Gastroesophageal sphincter (tissue), 4 donors: ENCODE results near the gene FGR. TPM values are rescaled to one million over a fixed set of nuclear protein-coding genes. Genes with fewer than 3 reads are reported as not detected.
A peak's percentile ranks its signal among the peaks of the same experiment; 100 is the strongest.

Experiments used
- ATAC-seq: fragments of 150-250 bp; one replicate; pipeline ENCODE4 v1.9.1; 2016; ENCODE audit warnings: mild to moderate bottlenecking, moderate library complexity
- H3K27ac ChIP-seq, 4 donors: fragments of 200-600 bp; sonication (generic) in 3 of 4; 1 replicate in 3 of 4; 2 replicates in 1 of 4; pipeline ENCODE4 v1.5.1; 2016 to 2019
- H3K27me3 ChIP-seq: fragments of 200-600 bp; sonication (generic); one replicate; pipeline ENCODE4 v1.5.1; 2019
- H3K36me3 ChIP-seq, 2 donors: fragments of 200-600 bp; sonication (generic); one replicate each; pipeline ENCODE4 v1.5.1; 2019; ENCODE audit warnings: control low read depth in 1 of 2
- H3K4me1 ChIP-seq, 3 donors: fragments of 200-600 bp; sonication (generic); 1 replicate in 2 of 3; 2 replicates in 1 of 3; pipeline ENCODE4 v1.5.1; 2016 to 2019; ENCODE audit warnings: control low read depth in 2 of 3
- H3K4me3 ChIP-seq, 2 donors: fragments of 200-600 bp; sonication (generic); one replicate each; pipeline ENCODE4 v1.5.1; 2019; ENCODE audit warnings: mild to moderate bottlenecking in 1 of 2, moderate library complexity in 1 of 2
- H3K9me3 ChIP-seq, 3 donors: fragments of 200-600 bp; sonication (generic); one replicate each; pipeline ENCODE4 v1.5.1; 2017 to 2019; ENCODE audit warnings: control low read depth in 2 of 3
- EP300 ChIP-seq: sonication (generic); formaldehyde crosslinking; IDR thresholded peaks from one replicate; pipeline ENCODE4 v1.6.1; 2017; ENCODE audit warnings: antibody characterized with exemption, mild to moderate bottlenecking
- POLR2A ChIP-seq, 2 donors: fragments of 450-650 bp; IDR thresholded peaks; one replicate each; pipeline ENCODE4 v1.6.1; 2017; ENCODE audit warnings: antibody characterized with exemption in 2 of 2, mild to moderate bottlenecking in 2 of 2, moderate library complexity in 1 of 2
- POLR2AphosphoS5 ChIP-seq: sonication (generic); formaldehyde crosslinking; IDR thresholded peaks from one replicate; pipeline ENCODE4 v1.6.1; 2017; ENCODE audit warnings: antibody characterized with exemption
- WGBS, 2 donors: methylation state at CpG; one replicate each; pipeline ENCODE4 v1.1.5; 2018; ENCODE audit warnings: low coverage in 1 of 2; 5-methylcytosine and 5-hydroxymethylcytosine counted together
- total RNA-seq, 4 donors: library from RNA; depleted of rRNA; stranded (reverse); fragments of >200 nt; gene quantifications; one replicate each; pipeline ENCODE4 v1.1.0, GENCODE V29; 2016
- TF ChIP-seq, protein P1 (sequence below), 4 experiments: fragments of 200-600 bp in 2 of 4; fragments of 450-650 bp in 2 of 4; sonication (generic) in 1 of 4; IDR thresholded peaks; one replicate each; pipeline ENCODE4 v1.5.1; 2017 to 2019; ENCODE audit warnings: antibody characterized with exemption in 4 of 4, mild to moderate bottlenecking in 2 of 4, moderate library complexity in 2 of 4

The FGR gene
- total RNA-seq, 4 donors from 2014 or later = 9.2 to 17.8 (median 10.1) TPM

DNA sequence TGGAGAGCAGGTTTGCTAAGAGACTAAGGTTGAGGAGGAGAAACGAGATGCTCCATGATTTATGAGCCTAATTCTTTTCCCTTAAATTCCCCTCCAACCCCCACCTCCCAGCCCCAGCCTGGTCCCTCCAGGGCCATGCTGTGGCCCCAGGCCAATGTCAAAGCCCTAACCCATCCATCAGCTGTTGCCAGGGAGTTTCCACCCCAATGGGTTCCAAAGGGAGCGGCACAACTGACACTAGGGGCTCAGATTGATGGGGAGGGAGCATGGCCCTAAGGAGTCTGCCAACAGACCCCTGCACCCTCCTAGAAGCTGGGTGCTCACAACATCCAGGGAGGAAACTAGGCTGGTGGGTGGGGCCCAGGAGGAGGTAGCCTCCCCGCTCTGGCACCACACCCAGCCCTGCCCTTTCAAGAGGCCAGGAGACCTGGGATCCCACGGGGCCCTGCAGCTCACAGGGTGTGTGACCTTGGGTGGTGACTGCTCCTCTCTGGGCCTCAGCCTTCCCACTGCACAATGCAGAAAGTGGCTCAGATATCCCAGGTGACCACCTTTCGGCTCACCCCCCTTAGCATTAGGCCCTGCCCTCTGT is 44.0 kb downstream of the FGR start:
- 44% methylated on average over 1 of the region's 5 CpGs; no CpG with 5 or more reads in 1 of the 2 donors for WGBS, 2 donors
- H3K27ac ChIP-seq = peak overlapping the region in 3 of 4 donors; percentile 88 to 94 (median 89)
- TF ChIP-seq POLR2AphosphoS5 = no peak
- TF ChIP-seq EP300 = no peak
- no peak for TF ChIP-seq POLR2A (IDR thresholded peaks at IDR 0.05)
- TF ChIP-seq, protein P1, sequence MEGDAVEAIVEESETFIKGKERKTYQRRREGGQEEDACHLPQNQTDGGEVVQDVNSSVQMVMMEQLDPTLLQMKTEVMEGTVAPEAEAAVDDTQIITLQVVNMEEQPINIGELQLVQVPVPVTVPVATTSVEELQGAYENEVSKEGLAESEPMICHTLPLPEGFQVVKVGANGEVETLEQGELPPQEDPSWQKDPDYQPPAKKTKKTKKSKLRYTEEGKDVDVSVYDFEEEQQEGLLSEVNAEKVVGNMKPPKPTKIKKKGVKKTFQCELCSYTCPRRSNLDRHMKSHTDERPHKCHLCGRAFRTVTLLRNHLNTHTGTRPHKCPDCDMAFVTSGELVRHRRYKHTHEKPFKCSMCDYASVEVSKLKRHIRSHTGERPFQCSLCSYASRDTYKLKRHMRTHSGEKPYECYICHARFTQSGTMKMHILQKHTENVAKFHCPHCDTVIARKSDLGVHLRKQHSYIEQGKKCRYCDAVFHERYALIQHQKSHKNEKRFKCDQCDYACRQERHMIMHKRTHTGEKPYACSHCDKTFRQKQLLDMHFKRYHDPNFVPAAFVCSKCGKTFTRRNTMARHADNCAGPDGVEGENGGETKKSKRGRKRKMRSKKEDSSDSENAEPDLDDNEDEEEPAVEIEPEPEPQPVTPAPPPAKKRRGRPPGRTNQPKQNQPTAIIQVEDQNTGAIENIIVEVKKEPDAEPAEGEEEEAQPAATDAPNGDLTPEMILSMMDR (IDR thresholded peaks at IDR 0.05) = no peak
- H3K36me3 ChIP-seq = peaks cover 0 to 8% of the 10 kb centered on the region in 2 donors
- no peaks in the 10 kb centered on the region for H3K9me3 ChIP-seq
- H3K4me3 ChIP-seq = no peak overlapping the region
- H3K27me3 ChIP-seq = no peaks in the 10 kb centered on the region
- H3K4me1 ChIP-seq = peaks cover 19 to 100% (median 85%) of the 10 kb centered on the region in 3 donors
- no peak for ATAC-seq

DNA sequence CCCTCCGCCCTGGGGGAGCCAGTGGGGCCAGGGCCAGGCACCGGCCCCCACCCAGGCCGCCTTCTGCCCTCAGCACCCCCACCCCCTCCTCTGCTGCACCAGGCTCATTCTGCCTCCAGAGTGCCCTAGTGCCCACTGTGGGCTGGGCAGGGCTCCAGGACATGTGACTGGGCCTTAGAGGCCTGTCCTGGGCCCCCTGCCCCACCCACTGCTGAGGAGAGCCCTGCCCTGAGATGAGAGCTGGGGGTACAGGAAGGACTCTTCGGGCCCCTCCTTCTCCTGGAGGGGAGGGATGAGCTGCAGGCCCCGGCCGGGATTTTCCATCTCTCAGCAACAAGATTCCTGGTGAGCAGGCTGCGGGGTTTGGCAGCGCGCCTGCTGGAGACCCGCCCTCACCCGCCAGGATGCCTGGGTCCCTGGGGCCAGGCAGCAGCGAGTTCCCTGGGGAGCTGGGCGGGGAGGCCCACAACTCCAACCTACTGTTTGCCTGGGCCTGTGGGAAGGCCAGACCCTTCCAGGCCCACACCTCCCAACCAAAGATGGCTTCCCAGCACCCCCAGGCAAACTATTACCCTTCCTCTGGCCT is 45.1 kb downstream of the FGR start:
- H3K4me3 ChIP-seq = no peak overlapping the region
- peak overlapping the region; percentile 13 to 94 (median 88) for H3K27ac ChIP-seq
- H3K4me1 ChIP-seq = peaks cover 19 to 99% (median 74%) of the 10 kb centered on the region in 3 donors
- no peaks in the 10 kb centered on the region for H3K27me3 ChIP-seq
- H3K36me3 ChIP-seq = peaks cover 0 to 8% of the 10 kb centered on the region in 2 donors
- TF ChIP-seq EP300 (no peak), POLR2A (IDR thresholded peaks at IDR 0.05) (no peak)
- ATAC-seq = peak; percentile 40
- no peaks in the 10 kb centered on the region for H3K9me3 ChIP-seq
- WGBS, 2 donors = no CpG with 5 or more reads among the region's 13 CpGs

DNA sequence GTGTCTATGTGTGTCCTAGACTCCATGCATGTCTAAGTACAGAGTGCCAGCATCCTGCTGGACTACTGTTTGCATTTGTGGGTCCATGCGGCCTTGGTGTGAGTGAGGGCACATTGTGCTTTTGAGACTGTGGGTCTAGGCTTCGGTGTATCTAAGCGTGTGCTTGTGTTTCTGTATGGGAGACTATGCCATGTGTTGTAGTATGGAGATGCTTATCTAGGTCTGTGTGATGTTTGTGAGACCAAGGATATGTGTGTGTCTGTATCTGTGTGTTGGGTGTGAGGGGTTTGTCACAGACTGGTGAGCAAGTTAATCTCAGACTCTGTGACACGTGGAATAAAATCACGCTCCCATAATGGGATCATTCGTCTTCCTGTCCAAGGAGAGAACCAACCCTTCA is 45.5 kb downstream of the FGR start:
- no peaks in the 10 kb centered on the region for H3K27me3 ChIP-seq
- H3K9me3 ChIP-seq = no peaks in the 10 kb centered on the region
- H3K4me3 ChIP-seq = no peak overlapping the region
- ATAC-seq = no peak
- peaks cover 19 to 99% (median 71%) of the 10 kb centered on the region in 3 donors for H3K4me1 ChIP-seq
- H3K27ac ChIP-seq = peak overlapping the region; percentile 13 to 94 (median 88)
- WGBS, 2 donors = 40 to 63% methylated on average over 3 of the region's 6 CpGs
- peaks cover 0 to 8% of the 10 kb centered on the region in 2 donors for H3K36me3 ChIP-seq
- no peak for TF ChIP-seq POLR2AphosphoS5
- no peak for TF ChIP-seq POLR2A (IDR thresholded peaks at IDR 0.05)
- TF ChIP-seq, protein P1 (IDR thresholded peaks at IDR 0.05) = no peak
- TF ChIP-seq EP300 = no peak

DNA sequence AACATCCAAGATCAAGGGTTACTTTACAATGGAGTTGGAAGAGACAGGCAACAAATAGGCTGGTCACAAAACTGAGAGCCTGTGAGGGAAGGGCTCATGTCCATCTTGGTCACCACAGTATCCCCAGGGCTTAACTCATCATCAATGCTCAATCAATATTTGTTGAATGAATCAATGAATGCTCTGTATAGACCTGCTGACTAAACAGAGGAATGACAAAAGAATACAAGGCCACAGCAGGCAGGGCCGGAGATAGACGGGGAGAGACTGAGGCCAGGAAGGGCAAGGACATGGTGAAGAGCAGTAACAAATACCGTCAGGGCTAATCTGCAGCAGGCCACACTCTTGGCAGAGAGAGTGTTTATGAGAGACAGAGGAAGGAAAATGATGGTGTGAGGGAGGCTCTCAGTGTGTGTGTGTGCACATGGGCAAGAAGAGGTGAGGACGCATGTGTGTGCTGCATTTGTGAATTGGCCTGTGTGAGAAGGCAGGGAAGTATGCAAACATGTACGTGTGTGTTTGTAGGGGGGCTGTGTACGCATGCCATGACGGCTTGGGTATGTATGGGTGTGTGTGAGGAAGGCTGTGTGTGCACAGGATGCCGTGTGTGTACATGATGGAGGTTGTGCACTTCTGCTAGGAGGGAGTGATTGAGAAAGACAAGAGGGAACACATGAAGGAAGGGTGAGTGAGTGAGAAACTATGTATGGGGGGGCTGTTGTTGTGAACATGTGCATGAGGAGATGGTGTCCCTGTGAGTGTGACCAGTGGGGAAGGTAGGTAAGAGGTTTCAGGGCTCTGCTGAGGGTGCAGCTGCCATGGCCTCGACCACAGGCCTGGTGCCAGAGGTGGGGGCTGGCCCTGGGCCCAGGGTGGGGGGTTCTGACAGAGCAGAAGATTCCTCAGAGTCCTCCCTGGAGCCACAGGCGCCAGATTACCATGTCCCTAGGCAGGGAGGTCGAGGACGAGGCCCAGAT is 46.4 kb downstream of the FGR start:
- ATAC-seq = peak; percentile 60

More for the DNA sequence above, 46.4 kb downstream of the FGR start:
- 12 to 37% methylated on average over 7 to 11 of the region's 12 CpGs for WGBS, 2 donors
- TF ChIP-seq POLR2AphosphoS5 = peak; percentile 51
- TF ChIP-seq, protein P1 (IDR thresholded peaks at IDR 0.05) = no peak
- no peak overlapping the region for H3K4me3 ChIP-seq
- no peaks in the 10 kb centered on the region for H3K9me3 ChIP-seq
- H3K27ac ChIP-seq = peak overlapping the region in 3 of 4 donors; percentile 88 to 94 (median 89)
- H3K27me3 ChIP-seq = no peaks in the 10 kb centered on the region
- H3K4me1 ChIP-seq = peaks cover 16 to 98% (median 63%) of the 10 kb centered on the region in 3 donors
- peaks cover 0 to 8% of the 10 kb centered on the region in 2 donors for H3K36me3 ChIP-seq
